ENCODE data around the gene FAM124A.

The FAM124A gene

GRCh38 chr13:51222037-51222685, at the start of gene FAM124A:
FAM124A (plus strand) TSS chr13:51222398; CDS start chr13:51222502, 104 bp downstream.
- in situ Hi-C loops (cut with HindIII; ENCODE audit: low pct_unique_long_range_greater_than_20kb, low sequenced_read_pairs), result no loop called here
- DNase-seq (ENCODE audit: low read depth in 1 of 2, low spot score in 1 of 2), result peak; percentile 39 to 60
- TF ChIP-seq JUND (IDR thresholded peaks at IDR 0.05; ENCODE audit: low read depth), result no peak

GRCh38 chr13:51175021-51175420, 47.2 kb upstream of the FAM124A start:
- TF ChIP-seq JUND (IDR thresholded peaks at IDR 0.05; ENCODE audit: low read depth), result no peak
- in situ Hi-C loops (cut with HindIII; ENCODE audit: low pct_unique_long_range_greater_than_20kb, low sequenced_read_pairs), result no loop called here
- DNase-seq (ENCODE audit: low read depth in 1 of 2, low spot score in 1 of 2), result no peak

- in situ Hi-C loops (cut with HindIII; ENCODE audit: low pct_unique_long_range_greater_than_20kb, low sequenced_read_pairs), result no loop called here
- DNase-seq (ENCODE audit: low read depth in 1 of 2, low spot score in 1 of 2), result no peak
- TF ChIP-seq JUND (IDR thresholded peaks at IDR 0.05; ENCODE audit: low read depth), result no peak
Observed at GRCh38 chr13:51175639-51176038, 46.6 kb upstream of the FAM124A start.

GRCh38 chr13:51177188-51177587, 45.0 kb upstream of the FAM124A start:
- no peak for TF ChIP-seq JUND (IDR thresholded peaks at IDR 0.05; ENCODE audit: low read depth)
- in situ Hi-C loops (cut with HindIII; ENCODE audit: low pct_unique_long_range_greater_than_20kb, low sequenced_read_pairs), result no loop called here
- DNase-seq (ENCODE audit: low read depth in 1 of 2, low spot score in 1 of 2), result no peak

- no peak for DNase-seq (ENCODE audit: low read depth in 1 of 2, low spot score in 1 of 2)
- no peak for TF ChIP-seq JUND (IDR thresholded peaks at IDR 0.05; ENCODE audit: low read depth)
- in situ Hi-C loops (cut with HindIII; ENCODE audit: low pct_unique_long_range_greater_than_20kb, low sequenced_read_pairs), result no loop called here
Observed at GRCh38 chr13:51178456-51179074, 43.6 kb upstream of the FAM124A start.

- in situ Hi-C loops (cut with HindIII; ENCODE audit: low pct_unique_long_range_greater_than_20kb, low sequenced_read_pairs), result no loop called here
- DNase-seq (ENCODE audit: low read depth in 1 of 2, low spot score in 1 of 2), result no peak
- no peak for TF ChIP-seq JUND (IDR thresholded peaks at IDR 0.05; ENCODE audit: low read depth)
Observed at GRCh38 chr13:51179432-51179971, 42.7 kb upstream of the FAM124A start.

GRCh38 chr13:51180853-51181511, 41.2 kb upstream of the FAM124A start:
- DNase-seq (ENCODE audit: low read depth in 1 of 2, low spot score in 1 of 2), result no peak
- in situ Hi-C loops (cut with HindIII; ENCODE audit: low pct_unique_long_range_greater_than_20kb, low sequenced_read_pairs), result no loop called here
- TF ChIP-seq JUND (IDR thresholded peaks at IDR 0.05; ENCODE audit: low read depth), result no peak

GRCh38 chr13:51181786-51182383, 40.3 kb upstream of the FAM124A start:
- in situ Hi-C loops (cut with HindIII; ENCODE audit: low pct_unique_long_range_greater_than_20kb, low sequenced_read_pairs), result no loop called here
- TF ChIP-seq JUND (IDR thresholded peaks at IDR 0.05; ENCODE audit: low read depth), result no peak

GRCh38 chr13:51191743-51192142, 30.5 kb upstream of the FAM124A start:
- no peak for TF ChIP-seq JUND (IDR thresholded peaks at IDR 0.05; ENCODE audit: low read depth)
- in situ Hi-C loops (cut with HindIII; ENCODE audit: low pct_unique_long_range_greater_than_20kb, low sequenced_read_pairs), result no loop called here
- no peak for DNase-seq (ENCODE audit: low read depth in 1 of 2, low spot score in 1 of 2)

More at GRCh38 chr13:51181786-51182383, 40.3 kb upstream of the FAM124A start:
- no peak for DNase-seq (ENCODE audit: low read depth in 1 of 2, low spot score in 1 of 2)

GRCh38 chr13:51192348-51192747, 29.9 kb upstream of the FAM124A start:
- no peak for DNase-seq (ENCODE audit: low read depth in 1 of 2, low spot score in 1 of 2)
- in situ Hi-C loops (cut with HindIII; ENCODE audit: low pct_unique_long_range_greater_than_20kb, low sequenced_read_pairs), result no loop called here
- TF ChIP-seq JUND (IDR thresholded peaks at IDR 0.05; ENCODE audit: low read depth), result no peak

GRCh38 chr13:51193387-51193786, 28.8 kb upstream of the FAM124A start:
- no peak for DNase-seq (ENCODE audit: low read depth in 1 of 2, low spot score in 1 of 2)
- no peak for TF ChIP-seq JUND (IDR thresholded peaks at IDR 0.05; ENCODE audit: low read depth)
- in situ Hi-C loops (cut with HindIII; ENCODE audit: low pct_unique_long_range_greater_than_20kb, low sequenced_read_pairs), result no loop called here

- no peak for TF ChIP-seq JUND (IDR thresholded peaks at IDR 0.05; ENCODE audit: low read depth)
- in situ Hi-C loops (cut with HindIII; ENCODE audit: low pct_unique_long_range_greater_than_20kb, low sequenced_read_pairs), result no loop called here
- DNase-seq (ENCODE audit: low read depth in 1 of 2, low spot score in 1 of 2), result no peak
Observed at GRCh38 chr13:51194942-51195341, 27.3 kb upstream of the FAM124A start.

- no peak for DNase-seq (ENCODE audit: low read depth in 1 of 2, low spot score in 1 of 2)
- in situ Hi-C loops (cut with HindIII; ENCODE audit: low pct_unique_long_range_greater_than_20kb, low sequenced_read_pairs), result no loop called here
- no peak for TF ChIP-seq JUND (IDR thresholded peaks at IDR 0.05; ENCODE audit: low read depth)
Observed at GRCh38 chr13:51201886-51202285, 20.3 kb upstream of the FAM124A start.
